ENCODE results near the gene SNAP29.
"Not testable (repeated sequence)": the region's sequence is repeated elsewhere in the genome, so short reads cannot be mapped to it uniquely, and the experiment has no call there.

DNA sequence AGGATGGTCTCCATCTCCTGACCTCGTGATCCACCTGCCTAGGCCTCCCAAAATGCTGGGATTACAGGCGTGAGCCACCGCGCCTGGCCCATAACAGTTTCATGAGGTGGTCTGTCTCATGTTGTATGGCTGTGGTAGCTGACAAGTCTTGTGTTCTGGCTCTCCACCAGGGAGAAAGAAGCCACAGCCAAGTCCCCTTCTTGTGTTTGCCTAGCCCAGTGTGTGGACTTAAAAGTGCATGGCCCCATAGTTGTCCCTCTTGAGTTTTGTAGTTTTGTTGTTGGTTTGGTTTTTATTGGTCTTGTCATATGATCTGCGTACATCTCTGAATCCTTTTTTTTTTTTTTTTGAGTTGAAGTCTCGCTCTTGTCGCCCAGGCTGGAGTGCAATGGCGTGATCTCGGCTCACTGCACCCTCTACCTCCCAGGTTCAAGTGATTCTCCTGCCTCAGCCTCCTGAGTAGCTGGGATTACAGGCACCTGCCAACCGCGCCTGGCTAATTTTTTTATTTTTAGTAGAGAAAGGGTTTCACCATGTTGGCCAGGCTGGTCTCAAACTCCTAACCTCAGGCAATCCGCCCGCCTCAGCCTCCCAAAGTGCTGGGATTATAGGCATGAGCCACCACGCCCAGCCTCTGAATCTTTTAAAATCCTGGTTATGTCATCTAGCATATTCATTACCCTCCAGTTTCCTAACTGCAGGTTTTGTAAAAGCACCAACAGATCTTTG lies 80.8 kb downstream of the SNAP29 start:
- TF ChIP-seq, protein P1, sequence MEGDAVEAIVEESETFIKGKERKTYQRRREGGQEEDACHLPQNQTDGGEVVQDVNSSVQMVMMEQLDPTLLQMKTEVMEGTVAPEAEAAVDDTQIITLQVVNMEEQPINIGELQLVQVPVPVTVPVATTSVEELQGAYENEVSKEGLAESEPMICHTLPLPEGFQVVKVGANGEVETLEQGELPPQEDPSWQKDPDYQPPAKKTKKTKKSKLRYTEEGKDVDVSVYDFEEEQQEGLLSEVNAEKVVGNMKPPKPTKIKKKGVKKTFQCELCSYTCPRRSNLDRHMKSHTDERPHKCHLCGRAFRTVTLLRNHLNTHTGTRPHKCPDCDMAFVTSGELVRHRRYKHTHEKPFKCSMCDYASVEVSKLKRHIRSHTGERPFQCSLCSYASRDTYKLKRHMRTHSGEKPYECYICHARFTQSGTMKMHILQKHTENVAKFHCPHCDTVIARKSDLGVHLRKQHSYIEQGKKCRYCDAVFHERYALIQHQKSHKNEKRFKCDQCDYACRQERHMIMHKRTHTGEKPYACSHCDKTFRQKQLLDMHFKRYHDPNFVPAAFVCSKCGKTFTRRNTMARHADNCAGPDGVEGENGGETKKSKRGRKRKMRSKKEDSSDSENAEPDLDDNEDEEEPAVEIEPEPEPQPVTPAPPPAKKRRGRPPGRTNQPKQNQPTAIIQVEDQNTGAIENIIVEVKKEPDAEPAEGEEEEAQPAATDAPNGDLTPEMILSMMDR (IDR thresholded peaks at IDR 0.05): not testable (repeated sequence)
- TF ChIP-seq EP300, POLR2A, POLR2AphosphoS5 (IDR thresholded peaks at IDR 0.05): not testable (repeated sequence)

Measured in suprapubic skin (tissue), 4 donors.